ENCODE measurements around the gene SRR.
"Not testable (repeated sequence)": the region's sequence is repeated elsewhere in the genome, so short reads cannot be mapped to it uniquely, and the experiment has no call there.

The SRR gene

DNA sequence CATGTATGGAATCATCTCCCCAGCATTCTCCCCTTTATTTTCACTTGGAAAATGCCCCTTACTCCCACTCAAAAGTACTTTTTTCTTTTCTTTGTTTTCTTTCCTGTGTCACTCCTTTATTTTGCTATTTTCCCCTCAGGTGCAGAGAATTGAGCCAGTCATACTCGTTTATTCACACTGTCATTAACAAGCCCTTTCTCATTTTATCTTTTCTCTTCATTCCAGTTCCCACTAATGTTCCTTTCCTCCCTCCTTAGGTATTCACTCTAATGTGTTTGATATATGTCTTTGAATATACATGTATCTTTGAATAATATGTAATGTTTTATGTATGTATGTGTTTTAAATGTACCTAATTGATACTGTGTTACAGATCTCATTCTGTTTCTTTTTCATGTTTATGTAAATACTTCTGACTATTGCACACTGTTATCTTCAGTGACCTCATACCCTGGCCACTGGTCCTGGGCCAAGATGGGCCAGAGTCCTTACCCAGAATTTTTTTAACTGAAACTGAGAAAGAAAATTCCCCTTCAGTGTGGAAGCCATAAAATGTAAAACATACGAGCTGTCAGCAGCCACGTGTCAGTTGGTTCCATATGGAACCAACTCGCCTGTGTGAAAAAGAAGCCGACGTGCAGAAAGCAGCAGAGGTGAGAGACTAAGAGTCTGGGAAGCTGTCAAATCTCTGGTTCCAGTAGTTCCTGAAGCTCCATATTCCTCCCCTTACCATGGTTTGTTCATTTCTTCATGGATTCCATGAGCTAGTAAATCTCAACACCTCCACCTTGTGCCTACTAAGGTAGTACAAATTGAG is 5.8 kb downstream of the SRR start:
- Histone ChIP-seq H3K27me3 (ENCODE audit: insufficient read depth, low read length, poor library complexity, severe bottlenecking) (no peaks in the 10 kb centered on the region), H3K79me2 (ENCODE audit: insufficient read depth, low read length) (peaks cover under 1% of the 10 kb centered on the region; the same call in 1 of the 2 replicates)
- TF ChIP-seq, protein P1, sequence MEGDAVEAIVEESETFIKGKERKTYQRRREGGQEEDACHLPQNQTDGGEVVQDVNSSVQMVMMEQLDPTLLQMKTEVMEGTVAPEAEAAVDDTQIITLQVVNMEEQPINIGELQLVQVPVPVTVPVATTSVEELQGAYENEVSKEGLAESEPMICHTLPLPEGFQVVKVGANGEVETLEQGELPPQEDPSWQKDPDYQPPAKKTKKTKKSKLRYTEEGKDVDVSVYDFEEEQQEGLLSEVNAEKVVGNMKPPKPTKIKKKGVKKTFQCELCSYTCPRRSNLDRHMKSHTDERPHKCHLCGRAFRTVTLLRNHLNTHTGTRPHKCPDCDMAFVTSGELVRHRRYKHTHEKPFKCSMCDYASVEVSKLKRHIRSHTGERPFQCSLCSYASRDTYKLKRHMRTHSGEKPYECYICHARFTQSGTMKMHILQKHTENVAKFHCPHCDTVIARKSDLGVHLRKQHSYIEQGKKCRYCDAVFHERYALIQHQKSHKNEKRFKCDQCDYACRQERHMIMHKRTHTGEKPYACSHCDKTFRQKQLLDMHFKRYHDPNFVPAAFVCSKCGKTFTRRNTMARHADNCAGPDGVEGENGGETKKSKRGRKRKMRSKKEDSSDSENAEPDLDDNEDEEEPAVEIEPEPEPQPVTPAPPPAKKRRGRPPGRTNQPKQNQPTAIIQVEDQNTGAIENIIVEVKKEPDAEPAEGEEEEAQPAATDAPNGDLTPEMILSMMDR (conservative IDR thresholded peaks at IDR 0.05; ENCODE audit: low read length), result no peak
- no peak for TF ChIP-seq EZH2phosphoT487 (IDR thresholded peaks at IDR 0.05; ENCODE audit: borderline replicate concordance)

DNA sequence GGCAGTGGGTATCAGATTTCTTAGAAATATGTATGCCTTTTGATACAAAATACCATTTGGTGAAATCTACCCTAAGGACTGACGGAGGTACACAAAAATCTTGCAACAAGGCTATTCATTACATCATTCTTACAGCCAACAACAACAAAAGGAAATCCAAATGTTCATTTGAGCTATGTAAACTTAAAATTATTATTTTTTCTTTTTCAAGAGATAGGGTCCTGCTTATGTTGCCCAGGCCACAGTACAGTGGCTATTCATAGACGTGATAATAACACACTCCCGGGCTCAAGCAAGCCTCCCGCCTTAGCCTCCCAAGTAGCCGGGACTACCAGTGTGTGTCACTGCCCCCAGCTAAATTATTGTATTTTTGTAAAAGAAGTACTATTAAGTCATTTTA is 9.0 kb downstream of the SRR start:
- Histone ChIP-seq H3K4me1 (ENCODE audit: insufficient read depth, low read length, poor library complexity, severe bottlenecking) (no peaks in the 10 kb centered on the region), H3K4me3 (ENCODE audit: low read length, poor library complexity, severe bottlenecking) (no peak overlapping the region), H3K36me3 (ENCODE audit: insufficient read depth, low read length) (no peaks in the 10 kb centered on the region), H3K79me2 (ENCODE audit: insufficient read depth, low read length) (no peaks in the 10 kb centered on the region), H3K9me2 (replicated peaks; ENCODE audit: low read depth, low read length) (no peaks in the 10 kb centered on the region), H4K20me1 (ENCODE audit: insufficient read depth, low read length, poor library complexity, severe bottlenecking) (no peaks in the 10 kb centered on the region), H3K9ac (ENCODE audit: low read depth, low read length, poor library complexity, severe bottlenecking) (no peak overlapping the region), H3K27me3 (ENCODE audit: insufficient read depth, low read length, poor library complexity, severe bottlenecking) (no peaks in the 10 kb centered on the region), H3K4me2 (ENCODE audit: low read depth, low read length, poor library complexity, severe bottlenecking) (no peak overlapping the region), H2AFZ (ENCODE audit: low read length) (no peak overlapping the region), H3F3A (ENCODE audit: low read depth) (no peaks in the 10 kb centered on the region), H3K9me3 (ENCODE audit: insufficient read depth, low read depth, low read length) (no peaks in the 10 kb centered on the region)
- no peak for TF ChIP-seq EZH2phosphoT487 (IDR thresholded peaks at IDR 0.05; ENCODE audit: borderline replicate concordance)
- TF ChIP-seq, protein P1 (conservative IDR thresholded peaks at IDR 0.05; ENCODE audit: low read length), result no peak

More for the DNA sequence above, 5.8 kb downstream of the SRR start:
- no peaks in the 10 kb centered on the region for H3K9me2 ChIP-seq (replicated peaks; ENCODE audit: low read depth, low read length)
- H4K20me1 ChIP-seq (ENCODE audit: insufficient read depth, low read length, poor library complexity, severe bottlenecking), result no peaks in the 10 kb centered on the region
- H3K36me3 ChIP-seq (ENCODE audit: insufficient read depth, low read length), result no peaks in the 10 kb centered on the region
- no peaks in the 10 kb centered on the region for H3K4me1 ChIP-seq (ENCODE audit: insufficient read depth, low read length, poor library complexity, severe bottlenecking)
- no peaks in the 10 kb centered on the region for H3K9me3 ChIP-seq (ENCODE audit: insufficient read depth, low read depth, low read length)
- H2AFZ ChIP-seq (ENCODE audit: low read length), result no peak overlapping the region
- no peak overlapping the region for H3K4me3 ChIP-seq (ENCODE audit: low read length, poor library complexity, severe bottlenecking)
- no peak overlapping the region for H3K9ac ChIP-seq (ENCODE audit: low read depth, low read length, poor library complexity, severe bottlenecking)
- H3F3A ChIP-seq (ENCODE audit: low read depth), result no peaks in the 10 kb centered on the region; the same call in 1 of the 2 replicates
- H3K4me2 ChIP-seq (ENCODE audit: low read depth, low read length, poor library complexity, severe bottlenecking), result no peak overlapping the region

DNA sequence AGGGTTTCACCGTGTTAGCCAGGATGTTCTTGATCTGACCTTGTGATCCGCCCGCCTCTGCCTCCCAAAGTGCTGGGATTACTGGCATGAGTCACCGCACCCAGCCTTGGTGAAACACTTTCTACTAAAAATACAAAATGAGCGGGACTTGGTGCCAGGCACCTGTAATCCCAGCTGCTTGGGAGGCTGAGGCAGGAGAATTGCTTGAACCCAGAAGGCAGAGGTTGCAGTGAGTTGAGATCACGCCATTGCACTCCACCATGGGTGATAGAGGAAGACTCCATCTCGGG is 13.1 kb downstream of the SRR start:
- H3K4me3 ChIP-seq (ENCODE audit: low read length, poor library complexity, severe bottlenecking); H3K9me2 ChIP-seq (replicated peaks; ENCODE audit: low read depth, low read length); H3K9ac ChIP-seq (ENCODE audit: low read depth, low read length, poor library complexity, severe bottlenecking); H3K79me2 ChIP-seq (ENCODE audit: insufficient read depth, low read length); H3K27me3 ChIP-seq (ENCODE audit: insufficient read depth, low read length, poor library complexity, severe bottlenecking); H3F3A ChIP-seq (ENCODE audit: low read depth); H3K4me2 ChIP-seq (ENCODE audit: low read depth, low read length, poor library complexity, severe bottlenecking); H3K9me3 ChIP-seq (ENCODE audit: insufficient read depth, low read depth, low read length); H3K4me1 ChIP-seq (ENCODE audit: insufficient read depth, low read length, poor library complexity, severe bottlenecking); H3K36me3 ChIP-seq (ENCODE audit: insufficient read depth, low read length); H2AFZ ChIP-seq (ENCODE audit: low read length); H4K20me1 ChIP-seq (ENCODE audit: insufficient read depth, low read length, poor library complexity, severe bottlenecking): not testable (repeated sequence)

DNA sequence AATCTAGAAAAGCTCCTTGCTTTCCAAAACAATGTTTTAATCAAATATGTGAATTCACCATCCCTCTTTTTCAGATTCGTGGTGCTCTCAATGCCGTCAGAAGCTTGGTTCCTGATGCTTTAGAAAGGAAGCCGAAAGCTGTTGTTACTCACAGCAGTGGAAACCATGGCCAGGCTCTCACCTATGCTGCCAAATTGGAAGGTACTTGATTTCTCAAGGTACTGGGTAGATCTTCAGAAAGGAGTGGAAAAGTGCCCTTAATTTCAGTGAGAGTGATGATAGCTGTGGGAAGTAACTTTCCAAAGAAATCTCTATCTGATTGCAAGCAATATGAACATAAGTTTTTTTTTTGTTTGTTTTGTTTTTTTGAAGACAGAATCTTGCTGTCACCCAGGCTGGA is 14.0 kb downstream of the SRR start:
- Histone ChIP-seq H3F3A (ENCODE audit: low read depth) (no peaks in the 10 kb centered on the region), H3K79me2 (ENCODE audit: insufficient read depth, low read length) (no peaks in the 10 kb centered on the region), H3K4me3 (ENCODE audit: low read length, poor library complexity, severe bottlenecking) (no peak overlapping the region), H3K4me1 (ENCODE audit: insufficient read depth, low read length, poor library complexity, severe bottlenecking) (no peaks in the 10 kb centered on the region), H3K4me2 (ENCODE audit: low read depth, low read length, poor library complexity, severe bottlenecking) (no peak overlapping the region), H3K27me3 (ENCODE audit: insufficient read depth, low read length, poor library complexity, severe bottlenecking) (no peaks in the 10 kb centered on the region), H3K9me3 (ENCODE audit: insufficient read depth, low read depth, low read length) (no peaks in the 10 kb centered on the region), H3K9me2 (replicated peaks; ENCODE audit: low read depth, low read length) (no peaks in the 10 kb centered on the region), H4K20me1 (ENCODE audit: insufficient read depth, low read length, poor library complexity, severe bottlenecking) (no peaks in the 10 kb centered on the region), H3K36me3 (ENCODE audit: insufficient read depth, low read length) (peaks cover 2% of the 10 kb centered on the region; the same call in 1 of the 2 replicates), H2AFZ (ENCODE audit: low read length) (no peak overlapping the region), H3K9ac (ENCODE audit: low read depth, low read length, poor library complexity, severe bottlenecking) (no peak overlapping the region)
- no peak for TF ChIP-seq EZH2phosphoT487 (IDR thresholded peaks at IDR 0.05; ENCODE audit: borderline replicate concordance)
- TF ChIP-seq, protein P1 (conservative IDR thresholded peaks at IDR 0.05; ENCODE audit: low read length), result no peak

Data from Loucy (cell line).